HG03520 (cell line): ENCODE measurements around the gene PARD3.
"Not testable (repeated sequence)": the region's sequence is repeated elsewhere in the genome, so short reads cannot be mapped to it uniquely, and the experiment has no call there.

Experiments
- ATAC-seq: cut with Tn5 transposase; IDR thresholded peaks from one replicate; pipeline ENCODE4 v1.9.1; 2021; ENCODE audit warnings: mild to moderate bottlenecking, moderate library complexity; ENCODE audit not compliant: unreplicated experiment

The PARD3 gene

DNA sequence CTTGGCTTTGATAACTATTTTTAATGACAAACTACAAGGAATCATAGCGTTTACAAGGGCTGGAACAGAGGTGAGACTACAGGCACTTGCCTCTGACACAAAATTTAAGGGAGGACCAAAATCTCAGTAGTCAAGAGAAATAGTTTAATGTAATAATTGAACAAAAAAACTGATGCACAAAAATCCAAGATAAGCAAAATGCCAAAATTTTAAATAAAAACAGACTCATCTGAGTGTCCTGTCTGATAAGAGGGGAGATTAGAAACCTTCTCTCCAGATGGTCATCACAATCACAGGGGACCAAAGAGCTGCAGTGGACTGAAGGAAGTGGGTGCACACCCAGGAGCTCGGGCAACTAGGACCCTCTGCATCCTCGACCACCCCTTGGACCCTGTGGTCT, 70.5 kb downstream of the PARD3 start:
- ATAC-seq = no peak

DNA sequence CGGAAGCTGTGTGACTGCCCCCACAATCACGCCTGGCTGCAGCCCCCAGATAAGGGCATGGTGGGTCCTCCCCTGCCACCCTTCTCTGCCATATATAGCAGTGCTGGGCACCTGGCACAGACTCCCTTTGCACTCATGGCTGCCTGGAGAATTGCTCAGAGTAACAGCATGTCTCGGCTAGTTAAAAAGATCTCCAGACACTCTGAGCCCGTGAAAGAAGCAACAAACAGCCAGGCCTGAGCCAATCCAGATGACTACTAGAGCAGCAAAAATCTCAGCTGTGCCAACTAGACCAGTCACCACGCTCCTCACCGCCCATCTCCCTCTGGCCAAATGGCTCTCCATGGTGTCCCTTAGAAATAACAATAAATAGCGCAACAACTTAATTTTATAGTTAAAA, 71.3 kb downstream of the PARD3 start:
- ATAC-seq = no peak

DNA sequence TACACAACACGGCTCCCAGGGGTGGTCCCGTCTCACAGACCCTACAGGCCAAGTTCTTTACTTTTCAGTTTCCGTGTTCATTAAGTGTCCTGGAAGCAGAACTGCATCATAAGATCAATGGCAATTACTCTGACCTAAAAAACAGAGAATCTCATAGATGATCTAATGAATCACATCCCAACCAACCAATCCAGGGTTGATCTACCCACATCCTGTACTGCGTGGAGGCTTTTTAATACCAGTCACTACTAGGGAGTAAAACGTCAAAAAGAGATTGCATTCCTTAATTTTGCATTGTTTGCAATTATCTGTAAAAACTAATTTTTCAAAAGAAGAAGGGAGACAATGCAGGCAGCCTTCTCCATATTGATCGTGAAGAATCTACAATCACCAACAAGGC, 72.6 kb downstream of the PARD3 start:
- no peak for ATAC-seq

DNA sequence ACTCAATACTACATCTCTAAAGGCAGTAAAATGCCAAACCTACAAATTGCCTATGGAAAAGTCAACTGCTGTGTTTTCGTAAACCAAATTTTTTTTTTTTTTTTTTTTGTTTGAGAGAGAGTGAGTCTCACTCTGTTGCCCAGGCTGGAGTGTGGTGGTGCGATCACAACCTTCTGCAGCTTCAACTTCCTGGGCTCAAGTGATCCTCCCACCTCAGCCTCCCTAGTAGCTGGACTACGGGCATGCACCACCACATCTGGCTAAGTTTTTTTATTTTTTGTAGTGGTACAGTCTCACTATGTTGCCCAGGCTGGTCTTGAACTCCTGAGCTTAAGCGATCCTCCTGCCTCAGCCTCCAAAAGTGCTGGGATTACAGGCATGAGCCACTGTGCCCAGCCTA, 74.0 kb downstream of the PARD3 start:
- ATAC-seq = not testable (repeated sequence)

DNA sequence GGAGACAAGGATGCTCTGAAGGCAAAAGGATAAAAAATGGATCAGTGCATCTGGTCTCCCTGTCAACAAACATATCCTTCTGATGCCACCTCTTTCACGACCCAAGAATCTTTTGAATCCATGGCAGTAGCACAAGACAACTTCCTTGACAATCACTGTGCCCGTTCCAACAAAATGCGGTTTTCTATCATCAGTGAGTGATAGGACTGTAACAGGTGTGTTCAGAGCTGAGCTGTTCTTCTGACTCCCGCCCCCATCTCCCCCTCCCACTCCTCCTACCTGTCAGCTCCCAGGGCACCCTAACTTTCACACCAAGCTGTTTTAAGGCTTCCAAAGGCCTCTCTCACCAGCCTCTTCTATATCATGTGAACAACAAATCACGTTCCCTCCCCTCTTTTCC, 74.8 kb downstream of the PARD3 start:
- no peak for ATAC-seq

DNA sequence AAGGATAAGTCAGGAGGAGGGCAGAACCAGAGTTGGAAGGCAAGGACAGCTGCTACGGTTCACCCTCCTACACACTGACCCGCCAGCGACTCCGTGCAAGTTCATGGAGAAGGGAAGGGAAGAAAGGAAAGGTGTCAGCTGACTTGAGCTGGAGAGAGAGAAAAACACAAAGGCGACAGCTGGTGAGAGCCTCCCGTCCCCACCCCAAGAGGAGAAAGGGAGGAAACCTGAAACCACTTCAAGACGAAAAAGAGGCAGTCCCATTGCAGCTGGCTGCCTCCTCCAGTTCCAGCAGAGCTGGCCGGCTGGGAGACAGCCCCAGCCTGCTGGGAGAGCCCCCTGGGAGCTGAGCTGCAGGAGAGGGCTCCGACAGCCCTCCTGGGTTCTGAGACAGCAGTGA, 75.2 kb downstream of the PARD3 start:
- no peak for ATAC-seq

DNA sequence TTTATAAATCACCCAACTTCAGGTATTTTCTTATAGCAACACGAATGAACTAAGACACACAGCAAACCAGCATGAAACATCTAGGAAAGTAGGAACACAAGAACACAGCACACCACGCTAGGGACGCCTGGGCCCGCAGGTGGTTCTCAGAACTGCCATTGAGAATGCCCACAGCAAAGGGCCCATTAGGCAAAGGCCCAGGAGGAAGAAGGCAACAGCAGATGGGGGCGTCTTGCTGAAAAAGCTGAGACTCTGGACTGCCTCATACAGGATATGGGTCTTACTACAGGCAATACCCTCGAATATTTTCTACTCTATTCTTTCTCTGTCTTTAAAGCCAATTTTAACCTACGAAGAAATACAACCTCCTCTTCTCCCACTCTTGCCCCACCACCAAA, 77.3 kb downstream of the PARD3 start:
- ATAC-seq = no peak

DNA sequence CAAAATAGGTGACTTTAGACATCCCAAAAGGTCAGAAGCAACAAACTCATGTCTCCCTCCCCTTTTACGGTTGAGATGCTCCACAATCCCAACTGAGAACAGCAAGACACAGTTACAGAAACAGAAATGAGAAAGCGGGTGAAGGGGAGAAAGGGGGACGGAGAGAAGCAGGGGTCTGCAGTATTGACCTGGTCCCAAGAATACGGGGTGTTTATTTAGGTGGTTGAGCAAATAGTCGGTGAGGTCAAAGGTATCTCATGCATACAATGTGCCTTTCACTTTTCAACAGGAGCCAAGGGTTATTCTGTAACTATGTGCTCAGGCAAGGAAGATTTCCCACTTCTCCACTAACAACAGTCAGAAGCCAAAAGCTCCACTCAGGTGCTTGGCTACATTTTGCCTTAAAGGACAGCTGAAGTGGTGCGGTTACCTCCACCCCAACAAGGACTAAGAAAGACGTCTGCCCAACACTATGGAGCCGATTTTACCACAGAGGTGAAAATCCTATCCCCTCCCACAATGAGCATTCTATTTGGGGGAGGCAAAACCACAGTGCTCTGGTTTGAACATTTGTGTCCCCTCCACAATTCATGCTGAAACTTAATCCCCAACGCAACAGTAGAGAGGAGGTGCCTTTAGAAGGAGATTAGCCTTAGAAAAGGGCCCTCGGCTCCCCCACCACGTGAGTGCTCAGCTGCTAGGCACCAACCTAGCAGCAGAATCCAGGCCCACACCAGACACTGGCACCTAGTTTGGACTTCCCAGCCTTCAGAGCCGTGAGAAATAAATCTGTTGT, 77.9 kb downstream of the PARD3 start:
- ATAC-seq = no peak

DNA sequence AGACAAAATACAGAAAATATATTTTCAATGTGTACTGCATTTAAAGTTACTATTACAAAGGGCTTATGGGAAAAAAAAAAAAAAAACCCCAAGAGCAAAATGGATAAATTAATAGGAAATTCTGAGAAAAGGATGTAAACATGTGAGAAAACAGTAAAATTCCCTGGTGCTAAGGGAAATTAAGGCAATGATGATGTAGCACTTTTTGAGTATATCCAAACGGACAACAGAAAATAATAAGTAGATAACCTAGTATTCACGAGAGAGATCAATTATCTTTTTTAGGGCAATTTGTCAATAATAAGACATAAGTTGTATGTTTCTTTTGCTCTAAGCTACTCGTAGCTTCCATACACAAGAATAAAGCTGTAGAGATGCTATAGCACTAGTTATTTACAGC, 80.2 kb downstream of the PARD3 start:
- ATAC-seq = no peak

DNA sequence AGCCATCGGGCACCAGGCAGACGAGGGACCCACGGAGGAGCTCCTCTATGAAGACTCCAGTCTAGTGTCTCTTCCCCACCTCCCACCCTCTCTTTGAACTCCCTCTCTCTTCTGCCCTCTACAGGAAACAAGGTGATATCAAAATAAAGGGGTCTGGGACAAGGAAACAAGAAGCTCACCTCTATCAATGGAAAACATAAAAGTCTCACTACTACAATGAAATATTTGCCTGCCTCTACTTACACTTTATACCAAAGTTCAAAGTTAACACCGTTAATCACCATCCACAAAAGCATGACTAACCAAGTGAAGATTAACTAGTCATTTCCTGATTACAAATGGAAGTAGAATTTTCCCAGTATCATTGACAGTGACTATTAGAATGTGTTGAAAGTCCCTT, 82.2 kb downstream of the PARD3 start:
- no peak for ATAC-seq

DNA sequence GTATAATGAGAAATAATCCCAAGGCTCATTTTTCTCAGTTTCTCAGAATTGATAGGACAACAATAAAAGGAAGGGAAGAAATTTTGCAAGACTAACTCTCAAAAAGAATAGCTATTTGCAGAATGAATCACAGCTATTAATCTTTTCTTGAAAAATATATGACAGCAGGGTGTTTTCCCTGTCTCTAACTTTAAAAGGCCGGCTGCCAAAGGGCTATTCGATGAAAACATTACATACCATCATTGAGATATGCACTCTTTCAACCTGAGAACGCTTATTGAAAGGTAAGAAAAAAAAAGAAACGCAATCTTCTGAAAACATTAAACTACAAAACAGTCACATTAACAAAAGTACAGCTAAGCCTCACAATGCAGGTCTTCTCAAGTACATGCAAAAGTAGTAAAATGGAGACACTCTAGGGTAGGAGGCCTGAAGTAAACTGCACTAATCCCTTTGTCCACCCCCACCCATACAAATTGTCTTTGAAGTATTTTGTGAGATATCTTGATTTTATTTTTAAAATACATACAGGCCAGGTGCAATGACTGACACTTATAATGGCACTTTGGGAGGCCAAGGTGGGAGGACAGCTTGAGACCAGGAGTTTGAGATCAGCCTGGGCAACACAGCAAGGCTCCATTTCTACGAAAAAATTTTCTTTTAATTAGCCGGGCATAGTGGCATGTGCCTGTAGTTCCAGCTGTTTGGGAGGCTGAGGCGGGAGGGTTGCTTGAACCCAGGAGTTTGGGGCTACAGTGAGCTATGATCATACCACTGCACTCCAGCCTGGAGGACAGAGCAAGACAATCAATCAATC, 83.0 kb downstream of the PARD3 start:
- no peak for ATAC-seq

DNA sequence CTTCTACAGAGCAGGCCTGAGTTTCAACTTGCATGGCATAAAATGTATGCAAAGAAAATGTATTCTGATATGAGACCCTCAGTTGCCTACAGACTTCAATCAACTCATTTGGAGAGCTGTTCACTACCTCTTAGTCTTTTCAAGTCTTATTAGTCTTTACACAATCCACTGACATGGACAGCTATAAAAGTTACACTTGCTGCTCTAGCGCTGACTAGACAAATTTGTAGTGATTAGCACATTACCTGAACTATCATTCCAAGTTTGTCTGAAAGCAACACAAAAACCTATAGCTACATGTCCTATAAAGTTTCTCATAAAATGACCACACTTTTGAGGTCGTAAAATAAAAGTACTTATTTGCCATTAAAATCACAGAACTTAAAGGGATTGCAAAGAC, 83.9 kb downstream of the PARD3 start:
- ATAC-seq = no peak

DNA sequence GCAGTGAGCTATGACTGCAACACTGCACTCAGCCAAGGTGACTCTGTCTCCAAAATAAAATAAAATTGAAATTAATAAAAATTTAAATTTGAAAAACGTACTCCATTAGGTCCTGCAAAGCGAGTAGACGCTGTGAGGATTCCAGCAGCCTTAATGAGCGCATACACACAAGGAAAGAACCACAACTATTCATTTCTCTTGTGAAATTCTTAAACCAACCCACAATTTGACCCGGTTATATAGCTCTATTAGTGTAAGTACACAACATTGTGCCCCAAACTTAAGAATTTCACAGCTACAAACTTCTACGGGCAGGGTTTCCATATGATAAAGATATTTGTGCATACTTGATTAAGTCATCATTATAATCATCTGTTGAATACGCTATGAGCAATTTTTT, 84.4 kb downstream of the PARD3 start:
- ATAC-seq = no peak

DNA sequence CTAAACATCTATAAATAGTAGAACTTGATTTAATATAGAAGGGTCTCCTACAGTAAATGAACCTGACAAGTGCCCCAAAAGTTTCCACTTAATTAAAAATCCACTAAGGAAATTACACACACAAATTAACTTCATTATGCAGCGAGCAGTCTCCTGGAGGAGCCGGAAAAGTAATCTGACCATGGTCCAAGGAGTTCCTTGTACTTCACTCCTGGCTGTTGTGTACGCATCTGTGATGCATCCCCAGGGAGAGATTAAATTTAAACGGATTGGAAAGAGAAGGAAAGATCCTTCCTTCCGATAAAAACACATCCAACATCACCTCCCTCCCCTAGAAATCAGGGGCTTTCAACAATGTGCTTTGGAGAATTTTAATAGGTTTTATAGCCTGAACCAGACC, 85.5 kb downstream of the PARD3 start:
- no peak for ATAC-seq

DNA sequence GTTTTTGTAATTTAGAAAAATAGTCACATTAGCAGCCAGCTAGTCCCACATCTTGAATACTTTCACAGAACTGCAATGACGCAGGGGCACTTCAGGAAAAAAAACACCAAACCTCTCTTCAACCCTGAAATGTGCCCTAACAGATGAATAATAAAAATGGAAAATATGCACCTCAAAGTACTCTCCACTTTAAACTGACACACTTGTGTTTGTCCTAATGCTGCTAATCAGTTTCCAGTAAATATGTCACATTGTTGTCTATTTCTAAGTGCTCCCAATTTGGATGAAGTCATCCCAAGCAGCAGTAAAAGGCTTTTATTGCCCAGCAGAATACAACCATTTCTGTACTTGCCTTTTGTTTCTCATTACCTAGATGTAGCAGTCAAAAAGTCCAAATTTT, 86.7 kb downstream of the PARD3 start:
- ATAC-seq = no peak

DNA sequence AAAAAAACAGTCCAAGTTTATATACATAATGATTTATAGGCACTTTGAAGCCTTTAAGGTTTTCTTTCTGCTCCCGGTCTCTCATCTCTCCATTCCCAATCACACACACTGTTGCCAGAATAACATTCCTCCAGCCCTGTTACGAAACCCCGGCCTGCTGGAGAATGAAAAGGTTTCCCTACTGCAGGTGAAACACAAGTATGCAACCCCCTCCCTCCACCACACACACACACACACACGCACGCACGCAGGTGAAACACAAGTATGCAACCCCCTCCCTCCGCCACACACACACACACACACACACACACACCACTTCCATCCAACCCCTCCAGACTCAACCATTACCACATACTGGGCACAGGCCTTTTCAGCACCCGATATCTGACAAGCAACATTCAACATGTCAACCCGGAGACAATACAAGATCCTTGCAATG, 87.5 kb downstream of the PARD3 start:
- no peak for ATAC-seq

DNA sequence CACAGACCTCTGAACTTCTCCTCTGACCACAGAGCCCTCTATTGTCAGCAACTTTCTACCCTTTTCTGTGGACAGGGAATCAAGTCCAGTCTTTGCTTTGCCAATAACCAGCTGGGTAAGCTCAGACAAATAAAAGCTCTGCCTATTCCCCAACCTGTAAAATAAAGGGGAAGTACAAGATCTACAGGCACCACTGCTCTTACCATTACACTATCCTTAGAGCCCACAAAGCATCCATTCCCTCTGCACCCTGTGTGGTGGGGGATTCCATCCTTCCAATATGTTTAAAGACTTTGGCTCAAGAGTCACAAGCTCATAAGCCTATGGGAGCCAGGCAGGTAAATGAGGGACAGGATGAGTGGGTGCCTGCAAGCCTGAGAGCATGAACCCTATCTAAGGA, 88.2 kb downstream of the PARD3 start:
- ATAC-seq = no peak

DNA sequence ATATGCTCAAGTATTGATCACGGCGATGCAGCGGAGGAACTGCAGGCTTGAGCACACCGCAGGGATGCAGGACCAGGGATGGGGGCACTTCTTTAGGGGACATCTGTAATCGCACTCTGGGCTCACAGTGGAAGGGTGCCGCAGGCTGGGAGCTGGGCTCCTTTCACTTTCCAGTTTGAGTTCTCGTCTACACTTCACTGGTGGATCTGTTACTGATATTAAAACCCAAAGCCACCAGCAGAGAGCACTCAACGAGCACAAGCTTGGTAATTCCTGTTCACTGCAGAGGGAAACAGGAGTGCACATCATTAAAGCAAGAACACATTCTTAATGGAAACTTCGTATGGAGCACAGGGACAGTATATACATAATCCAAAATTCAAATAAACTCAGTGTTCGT, 91.3 kb downstream of the PARD3 start:
- ATAC-seq = peak; percentile 50

DNA sequence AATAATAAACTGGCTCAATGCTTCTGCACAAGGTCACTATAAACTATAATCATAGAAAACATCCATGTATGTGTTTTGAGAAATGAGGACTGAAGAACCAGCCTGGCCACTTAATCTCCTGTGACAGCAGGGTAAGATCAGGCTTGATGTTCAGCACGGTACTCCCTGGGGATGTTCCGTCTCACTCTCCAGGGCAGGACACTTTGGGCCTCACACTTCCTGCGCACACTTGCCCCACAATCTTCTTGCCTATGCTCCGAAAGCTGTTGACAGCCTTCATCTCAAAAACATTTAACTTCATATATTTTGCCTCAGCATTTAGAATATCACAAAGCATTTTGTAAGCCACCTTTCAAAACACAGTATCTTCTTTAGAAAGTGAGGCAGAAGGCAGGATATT, 92.7 kb downstream of the PARD3 start:
- ATAC-seq = no peak

DNA sequence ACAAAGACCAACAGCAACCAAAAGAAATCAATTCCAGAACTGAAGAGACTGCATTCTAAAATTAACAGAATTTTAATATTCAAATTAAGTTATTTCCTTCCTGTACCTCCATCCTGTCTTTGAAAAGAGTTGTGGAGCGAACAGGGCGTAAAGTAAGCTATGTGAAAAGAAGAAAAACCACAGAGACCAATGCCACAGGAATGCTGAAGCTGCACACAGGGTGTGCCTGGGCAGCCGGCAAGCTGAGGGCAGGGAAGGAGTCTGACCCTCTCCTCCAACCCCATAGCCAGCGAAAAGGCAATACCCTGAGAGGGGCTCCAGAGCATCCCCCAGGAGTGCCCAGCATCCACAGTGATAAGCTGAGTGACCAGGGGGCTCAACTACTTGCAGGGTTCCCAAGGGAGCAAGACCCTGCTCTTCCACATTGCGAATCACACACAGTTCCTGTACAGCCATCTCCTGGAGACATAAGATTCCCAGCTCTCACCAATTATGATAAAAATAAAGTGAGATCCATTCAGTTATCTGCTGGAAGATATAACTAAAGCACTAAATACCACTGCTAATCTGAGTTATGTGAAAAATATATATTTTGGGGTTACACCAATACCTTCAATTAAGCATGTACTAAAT, 93.8 kb downstream of the PARD3 start:
- ATAC-seq = no peak

DNA sequence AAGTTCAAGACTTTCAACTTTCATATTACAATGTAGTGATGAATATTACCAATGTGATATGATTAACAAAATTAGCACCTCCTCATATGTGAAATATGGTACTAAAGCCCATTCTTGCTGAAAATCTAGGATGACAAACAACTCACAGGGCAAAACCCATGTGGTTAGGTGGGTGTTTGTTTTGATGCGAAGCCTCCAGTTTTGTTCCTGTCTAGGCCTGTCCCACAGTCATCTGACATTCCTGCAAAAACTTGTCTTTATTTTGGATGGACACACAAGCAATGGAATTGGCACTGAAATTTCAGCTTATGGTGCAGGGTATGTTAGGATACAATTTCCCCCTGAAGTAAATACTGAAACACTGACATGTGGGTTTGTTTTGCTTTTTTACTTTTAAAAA, 95.3 kb downstream of the PARD3 start:
- ATAC-seq = no peak

DNA sequence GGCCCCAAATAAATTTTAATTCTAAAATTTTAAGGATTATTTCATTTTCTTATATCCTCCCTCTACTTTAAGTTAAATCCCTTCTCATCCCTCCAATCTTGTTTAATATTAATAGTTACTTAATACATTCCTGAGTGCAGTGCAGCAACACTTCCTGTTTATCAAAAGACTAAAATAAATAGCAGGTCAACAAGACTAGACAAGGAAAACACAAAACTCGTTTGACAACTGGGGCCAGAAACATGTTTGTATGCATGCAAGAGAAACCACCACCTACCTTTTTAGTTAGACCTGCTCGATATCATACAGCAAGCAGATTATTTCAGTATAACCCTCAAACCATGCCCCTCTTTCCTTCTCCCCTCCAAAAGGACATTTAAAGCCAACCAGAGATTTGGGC, 95.8 kb downstream of the PARD3 start:
- ATAC-seq = no peak
